NOMO-1 treated with DMSO at 0.1 percent for 48 hours (cell line): ENCODE results near the gene SNCB.

Source experiments
- DNase-seq: peaks from one replicate; lab custom pipeline; 2025; ENCODE audit not compliant: unreplicated experiment; lab: John Stamatoyannopoulos, UW

SNCB gene

GRCh38 chr5:176629853-176630680, at the start of gene SNCB, which contains the start of gene EIF4E1B:
Gene SNCB, minus strand, starts transcription at chr5:176630534. Its CDS starts 880 bp downstream, at chr5:176629654.
Gene EIF4E1B, plus strand, starts transcription at chr5:176630675. Its CDS starts 12,113 bp downstream, at chr5:176642788.
- DNase-seq = no peak

- no peak for DNase-seq
These were observed 49.3 kb upstream of the SNCB start for GRCh38 chr5:176679365-176680225.

- no peak for DNase-seq
These were observed 48.2 kb upstream of the SNCB start for GRCh38 chr5:176678584-176678983.

- DNase-seq = no peak
These were observed 47.0 kb upstream of the SNCB start for GRCh38 chr5:176677209-176677939.

- no peak for DNase-seq
These were observed 46.1 kb upstream of the SNCB start for GRCh38 chr5:176676361-176676824.

- DNase-seq = no peak
These were observed 45.5 kb upstream of the SNCB start for GRCh38 chr5:176675676-176676360.

- no peak for DNase-seq
These were observed 44.5 kb upstream of the SNCB start for GRCh38 chr5:176674799-176675198.

GRCh38 chr5:176673651-176674583, 43.6 kb upstream of the SNCB start:
- no peak for DNase-seq

- no peak for DNase-seq
These were observed 41.8 kb upstream of the SNCB start for GRCh38 chr5:176671890-176672747.

- no peak for DNase-seq
These were observed 41.1 kb upstream of the SNCB start for GRCh38 chr5:176671399-176671798.

GRCh38 chr5:176670449-176670848, 40.1 kb upstream of the SNCB start:
- DNase-seq = no peak

- DNase-seq = no peak
These were observed 37.3 kb upstream of the SNCB start for GRCh38 chr5:176667637-176668036.

GRCh38 chr5:176665517-176665916, 35.2 kb upstream of the SNCB start:
- DNase-seq = no peak

GRCh38 chr5:176664886-176665285, 34.6 kb upstream of the SNCB start:
- no peak for DNase-seq

GRCh38 chr5:176664479-176664878, 34.1 kb upstream of the SNCB start:
- DNase-seq = no peak

GRCh38 chr5:176663566-176663965, 33.2 kb upstream of the SNCB start:
- no peak for DNase-seq

- no peak for DNase-seq
These were observed 32.3 kb upstream of the SNCB start for GRCh38 chr5:176662371-176663333.
